ENCODE results near the gene TRIM60. TPM values are rescaled to one million over a fixed set of nuclear protein-coding genes. Genes with fewer than 3 reads are reported as not detected.
"Not testable (repeated sequence)": the region's sequence is repeated elsewhere in the genome, so short reads cannot be mapped to it uniquely, and the experiment has no call there.

The TRIM60 gene
- total and polyA plus RNA-seq, 7 donors, result not detected

DNA sequence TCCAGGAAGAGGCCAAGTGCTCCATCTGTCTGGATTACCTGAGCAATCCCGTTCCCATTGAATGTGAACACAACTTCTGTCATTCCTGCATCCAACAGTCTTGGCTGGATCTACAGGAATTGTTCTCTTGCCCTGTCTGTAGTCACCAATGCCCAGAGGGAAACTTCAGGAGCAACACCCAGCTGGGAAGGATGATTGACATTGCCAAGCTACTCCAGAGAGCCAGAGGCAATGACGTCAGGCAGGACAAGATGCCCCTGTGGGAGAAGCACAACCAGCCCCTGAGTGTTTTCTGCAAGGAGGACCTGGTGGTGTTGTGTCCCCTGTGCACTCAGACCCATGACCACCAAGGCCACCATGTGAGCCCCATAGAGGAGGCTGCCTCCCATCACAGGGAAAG lies 21.3 kb upstream of the TRIM60 start:
- Histone ChIP-seq H3K4me1 (no peaks in the 10 kb centered on the region), H3K4me3 (no peak overlapping the region), H3K27me3 (no peaks in the 10 kb centered on the region), H3K9me3 (no peaks in the 10 kb centered on the region), H3K36me3 (no peaks in the 10 kb centered on the region), H3K27ac (no peak overlapping the region)
- intact Hi-C loops (cut with DNase I), result no loop called here
- WGBS, 2 donors, result 81 to 90% methylated on average over 2 of the region's 2 CpGs
- TF ChIP-seq EP300 (IDR thresholded peaks at IDR 0.05) (no peak), POLR2AphosphoS5 (IDR thresholded peaks at IDR 0.05) (no peak), POLR2A (IDR thresholded peaks at IDR 0.05) (no peak)
- TF ChIP-seq, protein P1, sequence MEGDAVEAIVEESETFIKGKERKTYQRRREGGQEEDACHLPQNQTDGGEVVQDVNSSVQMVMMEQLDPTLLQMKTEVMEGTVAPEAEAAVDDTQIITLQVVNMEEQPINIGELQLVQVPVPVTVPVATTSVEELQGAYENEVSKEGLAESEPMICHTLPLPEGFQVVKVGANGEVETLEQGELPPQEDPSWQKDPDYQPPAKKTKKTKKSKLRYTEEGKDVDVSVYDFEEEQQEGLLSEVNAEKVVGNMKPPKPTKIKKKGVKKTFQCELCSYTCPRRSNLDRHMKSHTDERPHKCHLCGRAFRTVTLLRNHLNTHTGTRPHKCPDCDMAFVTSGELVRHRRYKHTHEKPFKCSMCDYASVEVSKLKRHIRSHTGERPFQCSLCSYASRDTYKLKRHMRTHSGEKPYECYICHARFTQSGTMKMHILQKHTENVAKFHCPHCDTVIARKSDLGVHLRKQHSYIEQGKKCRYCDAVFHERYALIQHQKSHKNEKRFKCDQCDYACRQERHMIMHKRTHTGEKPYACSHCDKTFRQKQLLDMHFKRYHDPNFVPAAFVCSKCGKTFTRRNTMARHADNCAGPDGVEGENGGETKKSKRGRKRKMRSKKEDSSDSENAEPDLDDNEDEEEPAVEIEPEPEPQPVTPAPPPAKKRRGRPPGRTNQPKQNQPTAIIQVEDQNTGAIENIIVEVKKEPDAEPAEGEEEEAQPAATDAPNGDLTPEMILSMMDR (IDR thresholded peaks at IDR 0.05), result no peak
- no peak for DNase-seq

DNA sequence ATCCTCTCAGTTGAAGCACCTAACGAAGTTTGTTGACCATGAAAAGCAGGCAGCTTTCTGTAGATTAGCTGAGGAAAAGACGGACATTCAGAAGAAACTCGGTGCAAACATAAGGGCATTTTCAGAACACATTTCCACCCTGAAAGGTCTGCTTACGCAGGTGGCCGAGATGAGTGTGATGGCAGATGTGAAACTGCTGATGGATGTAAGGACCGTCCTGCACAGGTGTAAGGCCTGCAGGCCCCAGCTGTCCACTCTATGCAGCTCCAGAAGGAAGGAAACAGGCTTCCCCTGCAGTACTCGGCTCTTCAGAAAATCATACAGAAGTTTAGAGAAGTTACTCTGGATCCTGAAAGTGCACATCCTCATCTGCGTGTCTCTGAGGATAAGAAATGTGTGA lies 20.8 kb upstream of the TRIM60 start:
- Histone ChIP-seq H3K27ac (no peak overlapping the region), H3K4me1 (no peaks in the 10 kb centered on the region), H3K4me3 (no peak overlapping the region), H3K9me3 (no peaks in the 10 kb centered on the region), H3K27me3 (no peaks in the 10 kb centered on the region), H3K36me3 (no peaks in the 10 kb centered on the region)
- TF ChIP-seq, protein P1 (IDR thresholded peaks at IDR 0.05), result no peak
- no peak for TF ChIP-seq EP300 (IDR thresholded peaks at IDR 0.05)
- TF ChIP-seq POLR2A (IDR thresholded peaks at IDR 0.05), result no peak
- no peak for TF ChIP-seq POLR2AphosphoS5 (IDR thresholded peaks at IDR 0.05)
- intact Hi-C loops (cut with DNase I), result no loop called here
- WGBS, 2 donors, result 87 to 91% methylated on average over 8 of the region's 8 CpGs
- DNase-seq, result no peak

DNA sequence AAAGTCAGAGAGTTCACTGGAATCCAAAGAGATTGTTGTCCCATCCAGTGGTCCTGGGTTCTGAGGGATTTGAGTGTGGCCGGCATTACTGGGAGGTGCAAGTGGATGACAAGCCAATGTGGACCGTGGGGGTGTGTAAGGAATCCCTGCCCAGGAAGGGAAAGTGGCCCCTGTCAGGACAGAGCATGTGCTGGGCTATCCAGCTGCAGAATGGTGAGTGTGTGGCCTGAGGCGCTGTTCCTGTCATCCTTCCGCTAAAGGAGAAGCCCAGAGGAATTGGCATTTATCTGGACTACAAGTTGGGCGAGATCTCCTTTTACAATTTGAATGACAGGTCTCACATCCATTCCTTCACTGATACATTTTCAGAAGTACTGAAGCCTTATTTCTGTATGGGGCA lies 20.4 kb upstream of the TRIM60 start:
- no peak overlapping the region for H3K27ac ChIP-seq
- TF ChIP-seq POLR2A (IDR thresholded peaks at IDR 0.05) (no peak), EP300 (IDR thresholded peaks at IDR 0.05) (no peak), POLR2AphosphoS5 (IDR thresholded peaks at IDR 0.05) (no peak)
- TF ChIP-seq, protein P1 (IDR thresholded peaks at IDR 0.05), result no peak
- no peaks in the 10 kb centered on the region for H3K36me3 ChIP-seq
- no peaks in the 10 kb centered on the region for H3K9me3 ChIP-seq
- intact Hi-C loops (cut with DNase I), result no loop called here
- no peak for DNase-seq
- H3K4me1 ChIP-seq, result no peaks in the 10 kb centered on the region
- no peak overlapping the region for H3K4me3 ChIP-seq
- H3K27me3 ChIP-seq, result no peaks in the 10 kb centered on the region
- WGBS, 2 donors, result 84 to 86% methylated on average over 5 of the region's 5 CpGs

DNA sequence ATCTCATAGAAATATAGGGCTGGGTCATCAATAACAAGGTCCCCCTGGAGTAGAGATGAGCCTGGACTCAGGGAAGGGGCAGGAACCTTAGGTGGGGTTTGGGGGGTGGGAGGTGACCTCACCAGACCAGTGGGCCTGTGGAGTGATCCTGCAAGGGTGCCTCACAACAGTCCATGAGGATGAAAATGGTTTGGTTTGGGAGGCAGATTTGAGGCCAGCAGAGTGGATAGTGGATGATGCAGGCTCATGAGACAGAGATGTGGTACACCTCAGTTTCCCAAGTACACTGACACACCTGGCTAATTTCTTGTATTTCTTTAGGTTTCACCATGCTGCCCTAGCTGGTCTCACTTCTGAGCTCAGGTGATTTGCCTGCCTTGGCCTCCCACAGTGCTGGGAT lies 18.1 kb upstream of the TRIM60 start:
- Histone ChIP-seq H3K4me3 (no peak overlapping the region), H3K27me3 (no peaks in the 10 kb centered on the region), H3K9me3 (no peaks in the 10 kb centered on the region), H3K27ac (no peak overlapping the region), H3K4me1 (no peaks in the 10 kb centered on the region), H3K36me3 (no peaks in the 10 kb centered on the region)
- no peak for TF ChIP-seq POLR2A (IDR thresholded peaks at IDR 0.05)
- TF ChIP-seq POLR2AphosphoS5 (IDR thresholded peaks at IDR 0.05), result no peak
- no peak for TF ChIP-seq EP300 (IDR thresholded peaks at IDR 0.05)
- DNase-seq, result no peak
- intact Hi-C loops (cut with DNase I), result no loop called here

DNA sequence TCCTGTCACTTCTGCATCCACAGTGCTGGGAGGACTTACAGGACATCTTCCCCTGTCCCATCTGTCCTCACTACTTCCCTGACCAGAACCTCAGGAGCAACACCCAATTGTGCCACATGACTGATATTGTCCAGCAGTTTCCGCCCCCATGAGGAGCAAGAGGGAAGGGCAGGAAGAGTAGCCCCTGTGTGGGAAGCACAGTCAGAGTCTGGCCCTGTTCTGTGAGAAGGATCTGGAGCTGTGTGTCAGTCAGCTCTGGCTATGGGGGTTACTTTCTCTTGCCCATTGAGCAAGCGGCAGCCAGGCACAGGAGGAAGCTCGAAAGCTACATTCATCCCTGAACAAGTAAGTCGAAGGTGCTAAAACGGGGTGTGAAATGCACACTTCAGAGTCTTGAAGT lies 14.8 kb upstream of the TRIM60 start:
- 57 to 78% methylated on average over 5 of the region's 5 CpGs for WGBS, 2 donors
- H3K27ac ChIP-seq, result no peak overlapping the region
- H3K9me3 ChIP-seq, result no peaks in the 10 kb centered on the region
- DNase-seq, result no peak
- no peaks in the 10 kb centered on the region for H3K27me3 ChIP-seq
- intact Hi-C loops (cut with DNase I), result no loop called here
- H3K36me3 ChIP-seq, result no peaks in the 10 kb centered on the region
- no peaks in the 10 kb centered on the region for H3K4me1 ChIP-seq
- TF ChIP-seq, protein P1 (IDR thresholded peaks at IDR 0.05), result no peak
- no peak for TF ChIP-seq POLR2A (IDR thresholded peaks at IDR 0.05)
- TF ChIP-seq EP300 (IDR thresholded peaks at IDR 0.05), result no peak
- no peak for TF ChIP-seq POLR2AphosphoS5 (IDR thresholded peaks at IDR 0.05)
- H3K4me3 ChIP-seq, result no peak overlapping the region

DNA sequence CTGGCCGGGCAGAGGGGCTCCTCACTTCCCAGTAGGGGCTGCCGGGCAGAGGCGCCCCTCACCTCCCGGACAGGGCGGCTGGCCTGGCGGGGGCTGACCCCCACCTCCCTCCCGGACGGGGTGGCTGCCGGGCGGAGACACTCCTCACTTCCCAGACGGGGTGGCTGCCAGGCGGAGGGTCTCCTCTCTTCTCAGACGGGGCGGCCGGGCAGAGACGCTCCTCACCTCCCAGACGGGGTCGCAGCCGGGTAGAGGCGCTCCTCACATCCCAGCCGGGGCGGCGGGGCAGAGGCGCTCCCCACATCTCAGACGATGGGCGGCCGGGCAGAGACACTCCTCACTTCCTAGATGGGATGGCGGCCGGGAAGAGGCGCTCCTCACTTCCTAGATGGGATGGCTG lies 11.8 kb upstream of the TRIM60 start:
- 94 to 95% methylated on average over 30 of the region's 30 CpGs for WGBS, 2 donors
- H3K27me3 ChIP-seq; H3K9me3 ChIP-seq; intact Hi-C loops (cut with DNase I); H3K4me3 ChIP-seq; H3K36me3 ChIP-seq; DNase-seq; H3K27ac ChIP-seq; H3K4me1 ChIP-seq: not testable (repeated sequence)

DNA sequence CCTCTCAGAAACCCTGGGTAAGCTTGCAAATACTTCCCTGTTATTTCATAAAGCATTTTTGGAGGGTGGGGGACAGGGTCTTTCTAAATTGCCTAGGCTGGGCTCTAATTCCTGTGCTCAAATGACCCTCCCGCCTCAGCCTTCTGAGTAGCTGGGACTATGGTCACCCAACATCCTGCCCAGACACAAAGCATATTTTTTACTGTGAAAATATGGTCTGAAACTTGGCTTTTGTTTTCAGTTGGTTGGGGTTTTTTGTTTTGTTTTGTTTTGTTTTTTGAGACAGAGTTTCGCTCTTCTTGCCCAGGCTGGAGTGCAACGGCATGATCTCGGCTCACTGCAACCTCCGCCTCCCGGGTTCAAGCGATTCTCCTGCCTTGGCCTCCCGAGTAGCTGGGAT lies 6.0 kb upstream of the TRIM60 start:
- H3K4me3 ChIP-seq; H3K9me3 ChIP-seq; H3K27ac ChIP-seq; H3K27me3 ChIP-seq; H3K4me1 ChIP-seq; DNase-seq; H3K36me3 ChIP-seq; intact Hi-C loops (cut with DNase I): not testable (repeated sequence)
- WGBS, 2 donors, result 95 to 96% methylated on average over 8 of the region's 8 CpGs

Measured in sigmoid colon (tissue), 7 donors.